Ishikawa (cell line): ENCODE data around the gene PHC1.

Source experiments
- CEBPB ChIP-seq: IDR thresholded peaks from 2 replicates; pipeline ENCODE4 v1.6.1; 2012
- EP300 ChIP-seq: IDR thresholded peaks from 2 replicates; pipeline ENCODE4 v1.6.1; 2012; ENCODE audit warnings: borderline replicate concordance
- FOXM1 ChIP-seq: IDR thresholded peaks from 2 replicates; pipeline ENCODE4 v1.6.1; 2012; ENCODE audit warnings: low read depth, borderline replicate concordance
- TAF1 ChIP-seq: IDR thresholded peaks from 2 replicates; pipeline ENCODE4 v1.6.1; 2012; ENCODE audit warnings: low read depth, mild to moderate bottlenecking
- TEAD4 ChIP-seq: IDR thresholded peaks from 2 replicates; pipeline ENCODE4 v1.6.1; 2012
- ZBTB7A ChIP-seq: IDR thresholded peaks from 2 replicates; pipeline ENCODE4 v1.6.1; 2012; ENCODE audit warnings: low read depth
- TF ChIP-seq, protein P1 (sequence below): IDR thresholded peaks from 2 replicates; pipeline ENCODE4 v1.6.1; 2012
- TF ChIP-seq, protein P2 (sequence below): IDR thresholded peaks from 2 replicates; pipeline ENCODE4 v1.6.1; 2012
- TF ChIP-seq, protein P3 (sequence below): IDR thresholded peaks from 2 replicates; pipeline ENCODE4 v1.6.1; 2012; ENCODE audit warnings: low read depth, mild to moderate bottlenecking

DNA sequence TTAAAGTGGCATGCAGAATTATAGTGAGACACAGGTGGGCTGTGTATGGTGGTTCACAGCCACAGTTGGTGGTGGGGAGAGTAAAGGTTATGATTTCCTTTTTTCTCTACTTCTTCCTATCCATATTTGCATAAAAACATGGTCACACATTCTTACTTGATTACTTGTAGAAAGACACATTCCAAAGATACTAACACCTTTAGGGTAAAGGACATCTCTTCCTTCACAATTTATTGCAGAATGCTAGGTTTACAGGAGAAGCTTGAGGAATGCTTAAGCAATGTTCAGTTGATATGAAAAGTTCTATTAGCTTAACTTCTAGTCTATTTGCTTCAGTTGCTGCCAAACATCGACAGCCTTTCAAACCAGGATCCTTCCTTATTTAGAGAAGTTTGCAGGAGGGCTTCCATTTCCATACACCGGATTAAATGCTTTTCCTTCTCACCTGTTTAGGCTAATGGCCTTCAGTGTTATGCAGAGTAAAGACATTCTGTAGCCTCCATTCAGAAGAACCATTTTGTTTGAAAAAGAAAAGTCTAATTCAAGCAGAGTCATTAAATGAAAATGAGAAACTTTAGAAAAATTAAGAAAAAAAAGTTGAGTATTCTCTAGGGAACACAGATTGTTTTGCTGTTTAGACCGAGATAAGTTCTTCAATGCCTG, 2.6 kb upstream of the PHC1 start:
- TF ChIP-seq, protein P1, sequence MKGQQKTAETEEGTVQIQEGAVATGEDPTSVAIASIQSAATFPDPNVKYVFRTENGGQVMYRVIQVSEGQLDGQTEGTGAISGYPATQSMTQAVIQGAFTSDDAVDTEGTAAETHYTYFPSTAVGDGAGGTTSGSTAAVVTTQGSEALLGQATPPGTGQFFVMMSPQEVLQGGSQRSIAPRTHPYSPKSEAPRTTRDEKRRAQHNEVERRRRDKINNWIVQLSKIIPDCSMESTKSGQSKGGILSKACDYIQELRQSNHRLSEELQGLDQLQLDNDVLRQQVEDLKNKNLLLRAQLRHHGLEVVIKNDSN = no peak
- TF ChIP-seq CEBPB = no peak
- TF ChIP-seq EP300 = no peak
- no peak for TF ChIP-seq TAF1
- no peak for TF ChIP-seq ZBTB7A
- TF ChIP-seq FOXM1 = no peak
- TF ChIP-seq, protein P2, sequence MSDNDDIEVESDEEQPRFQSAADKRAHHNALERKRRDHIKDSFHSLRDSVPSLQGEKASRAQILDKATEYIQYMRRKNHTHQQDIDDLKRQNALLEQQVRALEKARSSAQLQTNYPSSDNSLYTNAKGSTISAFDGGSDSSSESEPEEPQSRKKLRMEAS = no peak
- no peak for TF ChIP-seq TEAD4
- TF ChIP-seq, protein P3, sequence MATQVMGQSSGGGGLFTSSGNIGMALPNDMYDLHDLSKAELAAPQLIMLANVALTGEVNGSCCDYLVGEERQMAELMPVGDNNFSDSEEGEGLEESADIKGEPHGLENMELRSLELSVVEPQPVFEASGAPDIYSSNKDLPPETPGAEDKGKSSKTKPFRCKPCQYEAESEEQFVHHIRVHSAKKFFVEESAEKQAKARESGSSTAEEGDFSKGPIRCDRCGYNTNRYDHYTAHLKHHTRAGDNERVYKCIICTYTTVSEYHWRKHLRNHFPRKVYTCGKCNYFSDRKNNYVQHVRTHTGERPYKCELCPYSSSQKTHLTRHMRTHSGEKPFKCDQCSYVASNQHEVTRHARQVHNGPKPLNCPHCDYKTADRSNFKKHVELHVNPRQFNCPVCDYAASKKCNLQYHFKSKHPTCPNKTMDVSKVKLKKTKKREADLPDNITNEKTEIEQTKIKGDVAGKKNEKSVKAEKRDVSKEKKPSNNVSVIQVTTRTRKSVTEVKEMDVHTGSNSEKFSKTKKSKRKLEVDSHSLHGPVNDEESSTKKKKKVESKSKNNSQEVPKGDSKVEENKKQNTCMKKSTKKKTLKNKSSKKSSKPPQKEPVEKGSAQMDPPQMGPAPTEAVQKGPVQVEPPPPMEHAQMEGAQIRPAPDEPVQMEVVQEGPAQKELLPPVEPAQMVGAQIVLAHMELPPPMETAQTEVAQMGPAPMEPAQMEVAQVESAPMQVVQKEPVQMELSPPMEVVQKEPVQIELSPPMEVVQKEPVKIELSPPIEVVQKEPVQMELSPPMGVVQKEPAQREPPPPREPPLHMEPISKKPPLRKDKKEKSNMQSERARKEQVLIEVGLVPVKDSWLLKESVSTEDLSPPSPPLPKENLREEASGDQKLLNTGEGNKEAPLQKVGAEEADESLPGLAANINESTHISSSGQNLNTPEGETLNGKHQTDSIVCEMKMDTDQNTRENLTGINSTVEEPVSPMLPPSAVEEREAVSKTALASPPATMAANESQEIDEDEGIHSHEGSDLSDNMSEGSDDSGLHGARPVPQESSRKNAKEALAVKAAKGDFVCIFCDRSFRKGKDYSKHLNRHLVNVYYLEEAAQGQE = no peak
